ENCODE data around the gene CREB3L2. TPM values are rescaled to one million over a fixed set of nuclear protein-coding genes. Genes with fewer than 3 reads are reported as not detected.

CREB3L2 gene
- total and polyA plus RNA-seq, 10 of the 15 experiments (the other 5 are each of a cell fraction or from before 2014, with no cell fraction given): 6.4 to 67.1 (median 26.2) TPM

DNA sequence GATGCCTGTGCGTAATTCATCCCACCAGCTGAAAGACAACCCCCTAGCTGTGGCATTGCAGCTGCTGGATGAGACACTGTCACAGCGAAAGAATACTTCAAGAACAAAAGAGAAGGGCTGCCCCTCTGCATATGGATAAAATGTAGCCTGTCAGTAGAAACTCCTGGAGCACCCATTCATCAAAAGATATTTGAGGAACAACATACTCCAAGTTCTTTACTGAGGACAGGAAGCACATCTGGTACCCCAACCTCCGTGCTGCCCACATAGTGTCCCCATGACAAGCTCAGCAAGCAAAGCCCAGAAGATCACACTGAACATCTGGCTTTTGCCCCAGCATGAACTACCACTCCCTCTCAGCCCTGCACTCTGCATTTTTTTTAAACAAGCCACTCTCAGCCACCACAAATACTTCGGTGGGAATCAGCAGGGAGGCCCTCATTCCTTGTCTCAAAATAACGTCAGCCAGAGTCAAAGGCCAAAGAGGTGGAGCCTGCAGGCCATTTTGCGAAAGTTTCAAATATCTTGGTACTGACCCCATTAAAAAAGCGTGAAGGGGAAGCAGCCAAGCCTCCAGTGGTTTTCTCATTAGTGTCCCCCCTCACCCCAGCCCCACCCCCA lies 1.7 kb downstream of the CREB3L2 start (continued):
- TF ChIP-seq, protein P1, sequence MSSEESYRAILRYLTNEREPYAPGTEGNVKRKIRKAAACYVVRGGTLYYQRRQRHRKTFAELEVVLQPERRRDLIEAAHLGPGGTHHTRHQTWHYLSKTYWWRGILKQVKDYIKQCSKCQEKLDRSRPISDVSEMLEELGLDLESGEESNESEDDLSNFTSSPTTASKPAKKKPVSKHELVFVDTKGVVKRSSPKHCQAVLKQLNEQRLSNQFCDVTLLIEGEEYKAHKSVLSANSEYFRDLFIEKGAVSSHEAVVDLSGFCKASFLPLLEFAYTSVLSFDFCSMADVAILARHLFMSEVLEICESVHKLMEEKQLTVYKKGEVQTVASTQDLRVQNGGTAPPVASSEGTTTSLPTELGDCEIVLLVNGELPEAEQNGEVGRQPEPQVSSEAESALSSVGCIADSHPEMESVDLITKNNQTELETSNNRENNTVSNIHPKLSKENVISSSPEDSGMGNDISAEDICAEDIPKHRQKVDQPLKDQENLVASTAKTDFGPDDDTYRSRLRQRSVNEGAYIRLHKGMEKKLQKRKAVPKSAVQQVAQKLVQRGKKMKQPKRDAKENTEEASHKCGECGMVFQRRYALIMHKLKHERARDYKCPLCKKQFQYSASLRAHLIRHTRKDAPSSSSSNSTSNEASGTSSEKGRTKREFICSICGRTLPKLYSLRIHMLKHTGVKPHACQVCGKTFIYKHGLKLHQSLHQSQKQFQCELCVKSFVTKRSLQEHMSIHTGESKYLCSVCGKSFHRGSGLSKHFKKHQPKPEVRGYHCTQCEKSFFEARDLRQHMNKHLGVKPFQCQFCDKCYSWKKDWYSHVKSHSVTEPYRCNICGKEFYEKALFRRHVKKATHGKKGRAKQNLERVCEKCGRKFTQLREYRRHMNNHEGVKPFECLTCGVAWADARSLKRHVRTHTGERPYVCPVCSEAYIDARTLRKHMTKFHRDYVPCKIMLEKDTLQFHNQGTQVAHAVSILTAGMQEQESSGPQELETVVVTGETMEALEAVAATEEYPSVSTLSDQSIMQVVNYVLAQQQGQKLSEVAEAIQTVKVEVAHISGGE (CRISPR knock-in tag; IDR thresholded peaks at IDR 0.05): no peak
- TF ChIP-seq, protein P2, sequence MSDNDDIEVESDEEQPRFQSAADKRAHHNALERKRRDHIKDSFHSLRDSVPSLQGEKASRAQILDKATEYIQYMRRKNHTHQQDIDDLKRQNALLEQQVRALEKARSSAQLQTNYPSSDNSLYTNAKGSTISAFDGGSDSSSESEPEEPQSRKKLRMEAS (IDR thresholded peaks at IDR 0.05; ENCODE audit: low read depth, low read length): 0 out of 2 replicates have a peak, but pooled peaks have one; percentile 25
- peak; percentile 54 for TF ChIP-seq ATF7 (IDR thresholded peaks at IDR 0.05; ENCODE audit: low read depth)
- TF ChIP-seq, protein P3, sequence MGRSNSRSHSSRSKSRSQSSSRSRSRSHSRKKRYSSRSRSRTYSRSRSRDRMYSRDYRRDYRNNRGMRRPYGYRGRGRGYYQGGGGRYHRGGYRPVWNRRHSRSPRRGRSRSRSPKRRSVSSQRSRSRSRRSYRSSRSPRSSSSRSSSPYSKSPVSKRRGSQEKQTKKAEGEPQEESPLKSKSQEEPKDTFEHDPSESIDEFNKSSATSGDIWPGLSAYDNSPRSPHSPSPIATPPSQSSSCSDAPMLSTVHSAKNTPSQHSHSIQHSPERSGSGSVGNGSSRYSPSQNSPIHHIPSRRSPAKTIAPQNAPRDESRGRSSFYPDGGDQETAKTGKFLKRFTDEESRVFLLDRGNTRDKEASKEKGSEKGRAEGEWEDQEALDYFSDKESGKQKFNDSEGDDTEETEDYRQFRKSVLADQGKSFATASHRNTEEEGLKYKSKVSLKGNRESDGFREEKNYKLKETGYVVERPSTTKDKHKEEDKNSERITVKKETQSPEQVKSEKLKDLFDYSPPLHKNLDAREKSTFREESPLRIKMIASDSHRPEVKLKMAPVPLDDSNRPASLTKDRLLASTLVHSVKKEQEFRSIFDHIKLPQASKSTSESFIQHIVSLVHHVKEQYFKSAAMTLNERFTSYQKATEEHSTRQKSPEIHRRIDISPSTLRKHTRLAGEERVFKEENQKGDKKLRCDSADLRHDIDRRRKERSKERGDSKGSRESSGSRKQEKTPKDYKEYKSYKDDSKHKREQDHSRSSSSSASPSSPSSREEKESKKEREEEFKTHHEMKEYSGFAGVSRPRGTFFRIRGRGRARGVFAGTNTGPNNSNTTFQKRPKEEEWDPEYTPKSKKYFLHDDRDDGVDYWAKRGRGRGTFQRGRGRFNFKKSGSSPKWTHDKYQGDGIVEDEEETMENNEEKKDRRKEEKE (IDR thresholded peaks at IDR 0.05): no peak
- no peak for TF ChIP-seq POU2F2 (IDR thresholded peaks at IDR 0.05; ENCODE audit: borderline replicate concordance, low read depth, low read length)
- TF ChIP-seq, protein P4, sequence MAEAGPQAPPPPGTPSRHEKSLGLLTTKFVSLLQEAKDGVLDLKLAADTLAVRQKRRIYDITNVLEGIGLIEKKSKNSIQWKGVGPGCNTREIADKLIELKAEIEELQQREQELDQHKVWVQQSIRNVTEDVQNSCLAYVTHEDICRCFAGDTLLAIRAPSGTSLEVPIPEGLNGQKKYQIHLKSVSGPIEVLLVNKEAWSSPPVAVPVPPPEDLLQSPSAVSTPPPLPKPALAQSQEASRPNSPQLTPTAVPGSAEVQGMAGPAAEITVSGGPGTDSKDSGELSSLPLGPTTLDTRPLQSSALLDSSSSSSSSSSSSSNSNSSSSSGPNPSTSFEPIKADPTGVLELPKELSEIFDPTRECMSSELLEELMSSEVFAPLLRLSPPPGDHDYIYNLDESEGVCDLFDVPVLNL (IDR thresholded peaks at IDR 0.05; ENCODE audit: low read depth, low read length): no peak
- no peak for TF ChIP-seq KAT2A (conservative IDR thresholded peaks at IDR 0.05; ENCODE audit: control insufficient read depth, low read depth, low read length)
- no peak for TF ChIP-seq RFX5 (IDR thresholded peaks at IDR 0.05; ENCODE audit: low read depth, low read length)
- no peak for TF ChIP-seq SREBF1 (IDR thresholded peaks at IDR 0.05; ENCODE audit: low read length)
- TF ChIP-seq, protein P5, sequence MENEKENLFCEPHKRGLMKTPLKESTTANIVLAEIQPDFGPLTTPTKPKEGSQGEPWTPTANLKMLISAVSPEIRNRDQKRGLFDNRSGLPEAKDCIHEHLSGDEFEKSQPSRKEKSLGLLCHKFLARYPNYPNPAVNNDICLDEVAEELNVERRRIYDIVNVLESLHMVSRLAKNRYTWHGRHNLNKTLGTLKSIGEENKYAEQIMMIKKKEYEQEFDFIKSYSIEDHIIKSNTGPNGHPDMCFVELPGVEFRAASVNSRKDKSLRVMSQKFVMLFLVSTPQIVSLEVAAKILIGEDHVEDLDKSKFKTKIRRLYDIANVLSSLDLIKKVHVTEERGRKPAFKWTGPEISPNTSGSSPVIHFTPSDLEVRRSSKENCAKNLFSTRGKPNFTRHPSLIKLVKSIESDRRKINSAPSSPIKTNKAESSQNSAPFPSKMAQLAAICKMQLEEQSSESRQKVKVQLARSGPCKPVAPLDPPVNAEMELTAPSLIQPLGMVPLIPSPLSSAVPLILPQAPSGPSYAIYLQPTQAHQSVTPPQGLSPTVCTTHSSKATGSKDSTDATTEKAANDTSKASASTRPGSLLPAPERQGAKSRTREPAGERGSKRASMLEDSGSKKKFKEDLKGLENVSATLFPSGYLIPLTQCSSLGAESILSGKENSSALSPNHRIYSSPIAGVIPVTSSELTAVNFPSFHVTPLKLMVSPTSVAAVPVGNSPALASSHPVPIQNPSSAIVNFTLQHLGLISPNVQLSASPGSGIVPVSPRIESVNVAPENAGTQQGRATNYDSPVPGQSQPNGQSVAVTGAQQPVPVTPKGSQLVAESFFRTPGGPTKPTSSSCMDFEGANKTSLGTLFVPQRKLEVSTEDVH (IDR thresholded peaks at IDR 0.05; ENCODE audit: low read depth, partially characterized antibody): no peak
- no peak; the same call in 1 of the 2 replicates for TF ChIP-seq MTA2 (IDR thresholded peaks at IDR 0.05; ENCODE audit: low read depth)
- no peak for TF ChIP-seq CREB1 (IDR thresholded peaks at IDR 0.05; ENCODE audit: low read depth)
- TF ChIP-seq ETV6 (conservative IDR thresholded peaks at IDR 0.05 in 1 of 2, IDR thresholded peaks at IDR 0.05 in 1 of 2; ENCODE audit: borderline replicate concordance in 1 of 2, low read depth in 1 of 2): no peak
- TF ChIP-seq, protein P6, sequence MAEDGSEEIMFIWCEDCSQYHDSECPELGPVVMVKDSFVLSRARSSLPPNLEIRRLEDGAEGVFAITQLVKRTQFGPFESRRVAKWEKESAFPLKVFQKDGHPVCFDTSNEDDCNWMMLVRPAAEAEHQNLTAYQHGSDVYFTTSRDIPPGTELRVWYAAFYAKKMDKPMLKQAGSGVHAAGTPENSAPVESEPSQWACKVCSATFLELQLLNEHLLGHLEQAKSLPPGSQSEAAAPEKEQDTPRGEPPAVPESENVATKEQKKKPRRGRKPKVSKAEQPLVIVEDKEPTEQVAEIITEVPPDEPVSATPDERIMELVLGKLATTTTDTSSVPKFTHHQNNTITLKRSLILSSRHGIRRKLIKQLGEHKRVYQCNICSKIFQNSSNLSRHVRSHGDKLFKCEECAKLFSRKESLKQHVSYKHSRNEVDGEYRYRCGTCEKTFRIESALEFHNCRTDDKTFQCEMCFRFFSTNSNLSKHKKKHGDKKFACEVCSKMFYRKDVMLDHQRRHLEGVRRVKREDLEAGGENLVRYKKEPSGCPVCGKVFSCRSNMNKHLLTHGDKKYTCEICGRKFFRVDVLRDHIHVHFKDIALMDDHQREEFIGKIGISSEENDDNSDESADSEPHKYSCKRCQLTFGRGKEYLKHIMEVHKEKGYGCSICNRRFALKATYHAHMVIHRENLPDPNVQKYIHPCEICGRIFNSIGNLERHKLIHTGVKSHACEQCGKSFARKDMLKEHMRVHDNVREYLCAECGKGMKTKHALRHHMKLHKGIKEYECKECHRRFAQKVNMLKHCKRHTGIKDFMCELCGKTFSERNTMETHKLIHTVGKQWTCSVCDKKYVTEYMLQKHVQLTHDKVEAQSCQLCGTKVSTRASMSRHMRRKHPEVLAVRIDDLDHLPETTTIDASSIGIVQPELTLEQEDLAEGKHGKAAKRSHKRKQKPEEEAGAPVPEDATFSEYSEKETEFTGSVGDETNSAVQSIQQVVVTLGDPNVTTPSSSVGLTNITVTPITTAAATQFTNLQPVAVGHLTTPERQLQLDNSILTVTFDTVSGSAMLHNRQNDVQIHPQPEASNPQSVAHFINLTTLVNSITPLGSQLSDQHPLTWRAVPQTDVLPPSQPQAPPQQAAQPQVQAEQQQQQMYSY (CRISPR knock-in tag; IDR thresholded peaks at IDR 0.05): no peak

Measured in GM12878 (cell line).